ENCODE measurements around the gene MEGF10. TPM values are rescaled to one million over a fixed set of nuclear protein-coding genes. Genes with fewer than 3 reads are reported as not detected.

Gene MEGF10
- total and polyA plus RNA-seq, 2 donors (not counting 1 experiment from before 2014, with no cell fraction given): not detected

GRCh38 chr5:127440831-127441230, 150.2 kb downstream of the MEGF10 start:
- H2AFZ ChIP-seq (ENCODE audit: insufficient read depth, low read depth, low read length, poor library complexity, severe bottlenecking): no peak overlapping the region
- no peaks in the 10 kb centered on the region for H4K20me1 ChIP-seq (ENCODE audit: control insufficient read depth, insufficient read depth, low read length, poor library complexity, severe bottlenecking)
- H3K27me3 ChIP-seq (replicated peaks in 1 of 4; ENCODE audit: control extremely low read depth in 1 of 4, control insufficient read depth in 3 of 4, insufficient read depth in 4 of 4, low read length in 3 of 4): no peaks in the 10 kb centered on the region
- ChIA-PET CTCF (interaction anchor here (1.2 kb wide), 1 partner anchor 11 kb away, joined by 5 read pairs; no protein-coding TSS in a partner anchor), POLR2A (no interaction called here)
- H3K4me1 Mint-ChIP-seq: no peaks in the 10 kb centered on the region
- H3K4me2 ChIP-seq (replicated peaks; ENCODE audit: low read depth, low read length, poor library complexity, severe bottlenecking): no peak overlapping the region
- no peak overlapping the region for H3K27ac ChIP-seq (ENCODE audit: low read length in 2 of 2)
- H3K4me3 Mint-ChIP-seq: no peak overlapping the region
- intact Hi-C loops (cut with micrococcal nuclease): loop anchor here (5.0 kb wide), 1 partner anchor 604 kb away; no protein-coding TSS in a partner anchor
- H3K4me3 ChIP-seq (ENCODE audit: control extremely low read depth in 1 of 5, extremely low read depth in 1 of 5, insufficient read depth in 1 of 5, low read depth in 2 of 5, low read length in 4 of 5): no peak overlapping the region
- ATAC-seq (ENCODE audit: low read depth): no peak
- H3K9me3 Mint-ChIP-seq (ENCODE audit: insufficient read depth): no peaks in the 10 kb centered on the region
- no peaks in the 10 kb centered on the region for H3K4me1 ChIP-seq (ENCODE audit: control insufficient read depth in 2 of 2, insufficient read depth in 2 of 2, low read length in 2 of 2)
- TF ChIP-seq EZH2 (IDR thresholded peaks at IDR 0.05; ENCODE audit: borderline replicate concordance, insufficient read depth, low read depth, low read length, poor library complexity, severe bottlenecking) (no peak), CTCF (IDR thresholded peaks at IDR 0.05) (no peak)
- H3K27me3 Mint-ChIP-seq: peaks cover 14% of the 10 kb centered on the region
- H3K79me2 ChIP-seq (ENCODE audit: control insufficient read depth, insufficient read depth, low read length): no peaks in the 10 kb centered on the region
- no peaks in the 10 kb centered on the region for H3K9me3 ChIP-seq (ENCODE audit: control extremely low read depth in 1 of 3, control insufficient read depth in 2 of 3, insufficient read depth in 1 of 3, low read length in 2 of 3)
- no peak for DNase-seq
- WGBS (ENCODE audit: insufficient coverage): 100% methylated on average over 1 of the region's 7 CpGs
- H3K27ac Mint-ChIP-seq: no peak overlapping the region
- no peak overlapping the region for H3K9ac ChIP-seq (ENCODE audit: low read length)
- no peaks in the 10 kb centered on the region for H3K36me3 ChIP-seq (replicated peaks in 1 of 2; ENCODE audit: control extremely low read depth in 1 of 2, control insufficient read depth in 1 of 2, extremely low read depth in 1 of 2, insufficient read depth in 2 of 2, low read length in 1 of 2)

- ChIA-PET POLR2A (no interaction called here), CTCF (interaction anchor here (1.2 to 1.4 kb wide), 2 partner anchors 10 to 11 kb away, joined by 4 to 5 read pairs; no protein-coding TSS in a partner anchor)
- Mint-ChIP-seq H3K27me3 (peaks cover 14% of the 10 kb centered on the region), H3K4me3 (no peak overlapping the region), H3K4me1 (no peaks in the 10 kb centered on the region), H3K27ac (no peak overlapping the region), H3K9me3 (ENCODE audit: insufficient read depth) (no peaks in the 10 kb centered on the region)
- Histone ChIP-seq H3K27ac (ENCODE audit: low read length in 2 of 2) (no peak overlapping the region), H4K20me1 (ENCODE audit: control insufficient read depth, insufficient read depth, low read length, poor library complexity, severe bottlenecking) (no peaks in the 10 kb centered on the region), H3K36me3 (replicated peaks in 1 of 2; ENCODE audit: control extremely low read depth in 1 of 2, control insufficient read depth in 1 of 2, extremely low read depth in 1 of 2, insufficient read depth in 2 of 2, low read length in 1 of 2) (no peaks in the 10 kb centered on the region), H3K4me3 (ENCODE audit: control extremely low read depth in 1 of 5, extremely low read depth in 1 of 5, insufficient read depth in 1 of 5, low read depth in 2 of 5, low read length in 4 of 5) (no peak overlapping the region), H3K27me3 (replicated peaks in 1 of 4; ENCODE audit: control extremely low read depth in 1 of 4, control insufficient read depth in 3 of 4, insufficient read depth in 4 of 4, low read length in 3 of 4) (no peaks in the 10 kb centered on the region), H2AFZ (ENCODE audit: insufficient read depth, low read depth, low read length, poor library complexity, severe bottlenecking) (no peak overlapping the region), H3K9me3 (ENCODE audit: control extremely low read depth in 1 of 3, control insufficient read depth in 2 of 3, insufficient read depth in 1 of 3, low read length in 2 of 3) (no peaks in the 10 kb centered on the region), H3K4me2 (replicated peaks; ENCODE audit: low read depth, low read length, poor library complexity, severe bottlenecking) (no peak overlapping the region), H3K4me1 (ENCODE audit: control insufficient read depth in 2 of 2, insufficient read depth in 2 of 2, low read length in 2 of 2) (no peaks in the 10 kb centered on the region), H3K9ac (ENCODE audit: low read length) (no peak overlapping the region), H3K79me2 (ENCODE audit: control insufficient read depth, insufficient read depth, low read length) (no peaks in the 10 kb centered on the region)
- no peak for ATAC-seq (ENCODE audit: low read depth)
- no peak for DNase-seq
- WGBS (ENCODE audit: insufficient coverage): 100% methylated on average over 2 of the region's 4 CpGs
- TF ChIP-seq EZH2 (IDR thresholded peaks at IDR 0.05; ENCODE audit: borderline replicate concordance, insufficient read depth, low read depth, low read length, poor library complexity, severe bottlenecking): no peak
- TF ChIP-seq CTCF (IDR thresholded peaks at IDR 0.05): peak; percentile 39
- intact Hi-C loops (cut with micrococcal nuclease): loop anchor here (5.0 kb wide), 1 partner anchor 605 kb away; no protein-coding TSS in a partner anchor
Measured at GRCh38 chr5:127441799-127442484, 151.3 kb downstream of the MEGF10 start.
